Astrocyte of the cerebellum (primary cell): ENCODE data around the gene RPL37A.

Source experiments
- DNase-seq: peaks from one replicate; pipeline ENCODE4 v3.0.0-alpha.2; 2011; ENCODE audit warnings: low read depth
- H3K4me3 ChIP-seq: 2 replicates; pipeline ENCODE4 v1.5.1; 2011; ENCODE audit warnings: mild to moderate bottlenecking, low read depth, low read length, moderate library complexity
- CTCF ChIP-seq: IDR thresholded peaks from 2 replicates; pipeline ENCODE4 v1.5.1; 2012; ENCODE audit warnings: low read length, low read depth, moderate library complexity, mild to moderate bottlenecking; ENCODE audit errors: missing control alignments
- in situ Hi-C: cut with HindIII; loops from 2 replicates; pipeline ENCODE4 v1.10.0; 2017; ENCODE audit warnings: low sequenced_read_pairs

Gene RPL37A

GRCh38 chr2:216538538-216538937 lies 39.9 kb downstream of the RPL37A start:
- no peak for TF ChIP-seq CTCF
- H3K4me3 ChIP-seq, result no peak overlapping the region
- DNase-seq, result no peak
- in situ Hi-C loops, result no loop called here

- in situ Hi-C loops, result no loop called here
- TF ChIP-seq CTCF, result no peak
- no peak for DNase-seq
- H3K4me3 ChIP-seq, result no peak overlapping the region
These were observed 40.5 kb downstream of the RPL37A start for GRCh38 chr2:216539120-216539519.

GRCh38 chr2:216539791-216540241 lies 41.2 kb downstream of the RPL37A start:
- no peak for DNase-seq
- H3K4me3 ChIP-seq, result no peak overlapping the region
- TF ChIP-seq CTCF, result no peak
- in situ Hi-C loops, result no loop called here

GRCh38 chr2:216540920-216541319 lies 42.3 kb downstream of the RPL37A start:
- TF ChIP-seq CTCF, result no peak
- H3K4me3 ChIP-seq, result no peak overlapping the region
- no peak for DNase-seq
- in situ Hi-C loops, result no loop called here

GRCh38 chr2:216541505-216541904 lies 42.9 kb downstream of the RPL37A start:
- no peak for TF ChIP-seq CTCF
- DNase-seq, result no peak
- no peak overlapping the region for H3K4me3 ChIP-seq
- in situ Hi-C loops, result no loop called here

- no peak for TF ChIP-seq CTCF
- in situ Hi-C loops, result no loop called here
These were observed 46.7 kb downstream of the RPL37A start for GRCh38 chr2:216545359-216545758.

GRCh38 chr2:216546241-216546640 lies 47.6 kb downstream of the RPL37A start:
- no peak for TF ChIP-seq CTCF
- no peak overlapping the region for H3K4me3 ChIP-seq
- in situ Hi-C loops, result no loop called here
- no peak for DNase-seq

More at GRCh38 chr2:216545359-216545758, 46.7 kb downstream of the RPL37A start:
- no peak overlapping the region for H3K4me3 ChIP-seq
- no peak for DNase-seq
